Retinal pigment epithelial cell (primary cell): ENCODE results near the gene PZP.
"Not testable (repeated sequence)": the region's sequence is repeated elsewhere in the genome, so short reads cannot be mapped to it uniquely, and the experiment has no call there.

Experiments used
- DNase-seq: peaks from one replicate; pipeline ENCODE4 v3.0.0-alpha.2; 2010; ENCODE audit warnings: low read depth
- H3K4me3 ChIP-seq: 2 replicates; pipeline ENCODE4 v1.5.1; 2011; ENCODE audit warnings: mild to moderate bottlenecking, low read length, control low read depth, moderate library complexity
- CTCF ChIP-seq: conservative IDR thresholded peaks from 2 replicates; pipeline ENCODE4 v1.5.1; 2011; ENCODE audit warnings: low read depth, low read length, control low read depth, inconsistent platforms

PZP gene

GRCh38 chr12:9227950-9228349, 19.8 kb upstream of the PZP start:
- DNase-seq = no peak
- no peak for TF ChIP-seq CTCF
- H3K4me3 ChIP-seq = no peak overlapping the region

GRCh38 chr12:9223830-9224229, 15.6 kb upstream of the PZP start:
- no peak for TF ChIP-seq CTCF
- no peak for DNase-seq
- H3K4me3 ChIP-seq = no peak overlapping the region

- H3K4me3 ChIP-seq = no peak overlapping the region
- DNase-seq = no peak
- TF ChIP-seq CTCF = no peak
Observed at GRCh38 chr12:9221483-9221882, 13.3 kb upstream of the PZP start.

GRCh38 chr12:9221011-9221410, 12.8 kb upstream of the PZP start:
- DNase-seq, H3K4me3 ChIP-seq: not testable (repeated sequence)

- no peak overlapping the region for H3K4me3 ChIP-seq
- TF ChIP-seq CTCF = no peak
- no peak for DNase-seq
Observed at GRCh38 chr12:9214534-9214933, 6.3 kb upstream of the PZP start.

GRCh38 chr12:9211687-9212086, 3.5 kb upstream of the PZP start:
- DNase-seq = no peak
- TF ChIP-seq CTCF = no peak
- no peak overlapping the region for H3K4me3 ChIP-seq

GRCh38 chr12:9204380-9204779, 3.8 kb downstream of the PZP start:
- DNase-seq = no peak
- H3K4me3 ChIP-seq = no peak overlapping the region
- TF ChIP-seq CTCF = no peak

GRCh38 chr12:9198012-9198411, 10.2 kb downstream of the PZP start:
- H3K4me3 ChIP-seq = no peak overlapping the region
- TF ChIP-seq CTCF = no peak
- DNase-seq = no peak
